GM06990 (cell line): Measurements from ENCODE around the gene ARMC2.
"Not testable (repeated sequence)": the region's sequence is repeated elsewhere in the genome, so short reads cannot be mapped to it uniquely, and the experiment has no call there.

ENCODE experiments used
- DNase-seq: peaks from one replicate; pipeline ENCODE4 v3.0.0-alpha.2; 2011; ENCODE audit not compliant: insufficient read length; ENCODE audit errors: extremely low read depth
- H3K27me3 ChIP-seq: replicated peaks from 2 replicates; pipeline ENCODE4 v1.6.0; 2011; ENCODE audit warnings: low read length; ENCODE audit not compliant: control insufficient read depth, insufficient read depth
- H3K36me3 ChIP-seq: 2 replicates; pipeline ENCODE4 v1.5.1; 2011; ENCODE audit warnings: low read length; ENCODE audit not compliant: control insufficient read depth, insufficient read depth
- H3K4me3 ChIP-seq: replicated peaks from 2 replicates; pipeline ENCODE4 v1.5.1; 2011; ENCODE audit warnings: low read depth, mild to moderate bottlenecking, control low read depth, low read length
- CTCF ChIP-seq: IDR thresholded peaks from 2 replicates; pipeline ENCODE4 v1.5.1; 2011; ENCODE audit warnings: low read length, control low read depth, mild to moderate bottlenecking, inconsistent platforms; ENCODE audit not compliant: insufficient read depth, poor library complexity, severe bottlenecking

Gene ARMC2

DNA sequence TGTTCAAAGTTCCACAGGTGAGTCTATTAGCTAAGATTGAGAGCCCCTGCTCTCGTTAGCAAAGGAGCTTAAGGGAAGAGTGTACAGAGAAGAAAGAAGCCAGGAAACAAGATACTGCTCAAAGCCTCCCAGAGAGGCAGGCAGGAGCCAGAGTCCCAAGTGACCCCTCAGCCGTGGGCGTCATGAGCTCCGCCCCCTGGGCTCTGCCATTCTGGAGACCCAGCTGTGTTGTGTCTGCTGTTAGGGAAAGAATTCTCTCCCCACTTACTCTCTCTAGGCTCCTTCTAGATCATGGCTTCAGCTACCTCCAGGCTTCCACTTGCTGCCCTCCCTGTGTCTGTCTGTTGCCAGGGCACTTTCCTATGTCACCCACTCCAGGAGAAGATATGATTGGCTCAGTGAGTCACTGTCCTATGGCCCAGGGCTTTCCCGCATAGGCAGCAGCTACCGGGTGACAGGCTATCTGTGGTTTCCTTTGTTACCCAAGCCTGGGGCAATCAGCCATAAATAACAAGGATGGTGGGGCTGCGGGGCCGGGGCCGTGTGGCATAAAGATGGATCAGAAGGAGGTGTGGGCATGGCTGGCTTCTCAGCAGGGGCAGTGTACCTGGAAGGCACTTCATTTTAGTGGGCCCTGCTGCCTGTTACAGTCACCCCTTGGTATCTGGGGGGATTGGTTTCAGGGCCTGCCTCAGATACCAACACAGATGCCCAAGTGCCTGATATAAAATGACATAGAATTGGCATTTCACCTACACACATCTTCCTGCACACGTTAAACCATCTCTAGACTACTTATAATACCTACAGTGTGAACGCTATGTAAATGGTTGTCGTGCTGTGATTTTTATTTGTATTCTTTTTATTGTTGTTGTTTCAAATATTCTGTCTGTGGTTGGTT is 118.9 kb downstream of the ARMC2 start:
- DNase-seq = no peak
- Histone ChIP-seq H3K4me3 (no peak overlapping the region), H3K27me3 (no peaks in the 10 kb centered on the region; the same call in none of the 2 replicates), H3K36me3 (no peaks in the 10 kb centered on the region)
- no peak for TF ChIP-seq CTCF

DNA sequence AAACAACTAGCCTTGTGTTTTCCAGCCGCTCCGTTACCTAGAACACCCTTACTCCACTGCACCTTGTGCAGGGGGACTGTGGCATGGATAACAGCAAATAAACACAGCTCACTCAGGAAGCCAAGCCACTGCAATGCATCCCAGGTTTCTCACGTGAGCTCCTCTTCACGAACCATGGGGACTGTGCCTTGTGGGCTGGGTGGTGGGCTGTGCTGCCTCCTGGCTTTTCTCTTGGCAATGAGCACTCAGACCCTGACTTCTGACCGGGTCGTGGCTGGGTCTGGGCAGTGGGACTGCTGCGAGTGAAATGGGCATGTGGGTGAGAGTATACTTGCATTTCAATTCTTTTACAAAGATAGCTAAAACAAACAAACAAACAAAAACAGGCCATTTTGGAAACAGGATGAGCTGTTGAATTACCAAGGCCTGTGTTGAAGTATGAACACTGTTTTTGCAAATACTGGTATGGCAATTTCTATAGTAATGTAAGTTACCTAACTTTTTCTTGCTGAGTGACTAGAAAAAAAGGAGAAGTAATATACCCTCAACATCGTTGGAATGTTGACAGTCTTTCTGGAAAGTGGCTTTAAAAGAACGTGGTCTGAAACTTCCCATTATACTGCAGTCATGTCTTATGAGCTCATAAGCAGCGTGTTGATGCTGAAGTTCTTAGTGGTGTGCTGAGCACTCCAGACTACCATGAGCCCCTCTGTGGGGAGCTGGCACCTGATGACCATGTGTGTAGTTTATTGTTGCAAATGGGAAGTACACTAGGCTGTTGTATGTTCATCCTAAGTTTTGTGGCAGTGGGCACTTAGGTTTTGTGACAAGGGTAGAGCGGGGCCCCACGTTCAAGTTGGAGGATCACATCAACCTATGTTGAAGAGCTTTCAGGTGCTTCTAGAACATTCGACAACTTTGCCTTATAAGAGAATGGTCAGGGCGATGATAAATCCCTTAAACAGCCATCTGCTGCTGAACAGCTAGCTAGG is 120.4 kb downstream of the ARMC2 start:
- no peak overlapping the region for H3K4me3 ChIP-seq
- no peak for TF ChIP-seq CTCF
- no peaks in the 10 kb centered on the region for H3K36me3 ChIP-seq
- no peak for DNase-seq
- no peaks in the 10 kb centered on the region; the same call in none of the 2 replicates for H3K27me3 ChIP-seq

- DNase-seq = no peak
- Histone ChIP-seq H3K4me3 (no peak overlapping the region), H3K27me3 (no peaks in the 10 kb centered on the region; the same call in none of the 2 replicates), H3K36me3 (no peaks in the 10 kb centered on the region)
- TF ChIP-seq CTCF = no peak
These were observed 121.6 kb downstream of the ARMC2 start for GRCh38 chr6:108969776-108970175.

- no peak for DNase-seq
- Histone ChIP-seq H3K4me3 (no peak overlapping the region), H3K36me3 (no peaks in the 10 kb centered on the region), H3K27me3 (no peaks in the 10 kb centered on the region)
- no peak for TF ChIP-seq CTCF
These were observed 126.0 kb downstream of the ARMC2 start for GRCh38 chr6:108974201-108974600.

GRCh38 chr6:108978638-108979037 is 130.4 kb downstream of the ARMC2 start:
- not testable (repeated sequence) for H3K4me3 ChIP-seq, H3K36me3 ChIP-seq, H3K27me3 ChIP-seq, DNase-seq
